ENCODE data around the gene ITIH4. TPM values are rescaled to one million over a fixed set of nuclear protein-coding genes. Genes with fewer than 3 reads are reported as not detected.

The ITIH4 gene
- total and polyA plus RNA-seq, 9 of the 15 experiments (the other 6 are each of a cell fraction or from before 2014, with no cell fraction given) = 0.09 to 0.62 (median 0.20) TPM; not detected in 6

- TF ChIP-seq MAX (CRISPR knock-in tag; IDR thresholded peaks at IDR 0.05) = peak; percentile 64
- TF ChIP-seq SMARCC2 (IDR thresholded peaks at IDR 0.05; ENCODE audit: low read depth) = no peak
- TF ChIP-seq CCNT2 (IDR thresholded peaks at IDR 0.05; ENCODE audit: borderline replicate concordance, extremely low read depth, insufficient read length, low read depth, low read length) = peak; percentile 22
- TF ChIP-seq VEZF1 (CRISPR knock-in tag; IDR thresholded peaks at IDR 0.05) = peak; percentile 42; the same call in 1 of the 2 replicates
- no peak for TF ChIP-seq ZNF79 (CRISPR knock-in tag; IDR thresholded peaks at IDR 0.05; ENCODE audit: low read depth)
- no peak; the same call in 1 of the 2 replicates for TF ChIP-seq TRIM28 (IDR thresholded peaks at IDR 0.05)
- no peak for TF ChIP-seq NCOA2 (IDR thresholded peaks at IDR 0.05; ENCODE audit: partially characterized antibody in 2 of 2)
- no peak for TF ChIP-seq BRD9 (IDR thresholded peaks at IDR 0.05; ENCODE audit: low read depth, partially characterized antibody)
- TF ChIP-seq E2F8 (IDR thresholded peaks at IDR 0.05; ENCODE audit: low read depth, partially characterized antibody) = peak; percentile 48
- TF ChIP-seq RB1 (IDR thresholded peaks at IDR 0.05; ENCODE audit: low read depth) = peak; percentile 59
- TF ChIP-seq ZNF280B (CRISPR knock-in tag; IDR thresholded peaks at IDR 0.05) = no peak
- TF ChIP-seq MYC (IDR thresholded peaks at IDR 0.05; ENCODE audit: low read depth, low read length) = peak; percentile 41; the same call in 1 of the 2 replicates
- TF ChIP-seq MYC (CRISPR knock-in tag; IDR thresholded peaks at IDR 0.05; ENCODE audit: borderline replicate concordance, low read depth) = no peak
- TF ChIP-seq ZNF589 (CRISPR knock-in tag; IDR thresholded peaks at IDR 0.05; ENCODE audit: low read depth) = no peak
- peak; percentile 90 for TF ChIP-seq HNRNPLL (IDR thresholded peaks at IDR 0.05; ENCODE audit: low read depth, low read length, poor library complexity, severe bottlenecking)
- TF ChIP-seq ZNF668 (CRISPR knock-in tag; IDR thresholded peaks at IDR 0.05) = no peak
- TF ChIP-seq RBFOX2 (IDR thresholded peaks at IDR 0.05; ENCODE audit: low read depth, low read length) = peak; percentile 93
- TF ChIP-seq ATF4 (CRISPR knock-in tag; IDR thresholded peaks at IDR 0.05) = no peak
- no peak for TF ChIP-seq CEBPG (CRISPR knock-in tag; IDR thresholded peaks at IDR 0.05)
- no peak for TF ChIP-seq CEBPG (tag; conservative IDR thresholded peaks at IDR 0.05 in 1 of 2, IDR thresholded peaks at IDR 0.05 in 1 of 2)
These were observed 59.8 kb downstream of the ITIH4 start, which contains the start of gene NEK4 (continued) for GRCh38 chr3:52770496-52771333.

All from K562 (cell line).